Neuron (in vitro differentiated cells): ENCODE measurements around the gene CCT3.
"Not testable (repeated sequence)": the region's sequence is repeated elsewhere in the genome, so short reads cannot be mapped to it uniquely, and the experiment has no call there.

ENCODE experiments used
- H2AFZ ChIP-seq: one replicate; pipeline ENCODE4 v1.6.1; 2013; ENCODE audit warnings: low read depth, mild to moderate bottlenecking, inconsistent platforms, low read length, moderate library complexity
- H3K27me3 ChIP-seq: one replicate; pipeline ENCODE4 v1.6.1; 2013; ENCODE audit warnings: low read length; ENCODE audit not compliant: insufficient read depth
- H3K36me3 ChIP-seq: one replicate; pipeline ENCODE4 v1.6.1; 2013; ENCODE audit warnings: low read length; ENCODE audit not compliant: insufficient read depth
- H3K4me1 ChIP-seq: one replicate; pipeline ENCODE4 v1.6.1; 2013; ENCODE audit warnings: low read length; ENCODE audit not compliant: insufficient read depth
- H3K4me3 ChIP-seq: 2 replicates; pipeline ENCODE4 v1.5.1; 2013; ENCODE audit warnings: mild to moderate bottlenecking, low read length, moderate library complexity
- H3K9me3 ChIP-seq: one replicate; pipeline ENCODE4 v1.6.1; 2013; ENCODE audit warnings: low read length

Gene CCT3

GRCh38 chr1:156365754-156366153, 27.7 kb upstream of the CCT3 start:
- Histone ChIP-seq H3K9me3 (peaks cover 1% of the 10 kb centered on the region), H3K27me3 (peaks cover 49% of the 10 kb centered on the region), H2AFZ (no peak overlapping the region), H3K36me3 (no peaks in the 10 kb centered on the region), H3K4me1 (no peaks in the 10 kb centered on the region), H3K4me3 (no peak overlapping the region)

- no peak overlapping the region for H2AFZ ChIP-seq
- H3K4me3 ChIP-seq = no peak overlapping the region
- no peaks in the 10 kb centered on the region for H3K36me3 ChIP-seq
- H3K4me1 ChIP-seq = peaks cover 18% of the 10 kb centered on the region
- H3K9me3 ChIP-seq = peaks cover 1% of the 10 kb centered on the region
- peaks cover 14% of the 10 kb centered on the region for H3K27me3 ChIP-seq
Measured at GRCh38 chr1:156360534-156360933, 22.4 kb upstream of the CCT3 start.

- Histone ChIP-seq H3K36me3 (no peaks in the 10 kb centered on the region), H3K9me3 (peaks cover 1% of the 10 kb centered on the region), H3K4me1 (peaks cover 18% of the 10 kb centered on the region), H3K4me3 (no peak overlapping the region), H2AFZ (no peak overlapping the region), H3K27me3 (peaks cover 12% of the 10 kb centered on the region)
Measured at GRCh38 chr1:156359973-156360372, 21.9 kb upstream of the CCT3 start.

DNA sequence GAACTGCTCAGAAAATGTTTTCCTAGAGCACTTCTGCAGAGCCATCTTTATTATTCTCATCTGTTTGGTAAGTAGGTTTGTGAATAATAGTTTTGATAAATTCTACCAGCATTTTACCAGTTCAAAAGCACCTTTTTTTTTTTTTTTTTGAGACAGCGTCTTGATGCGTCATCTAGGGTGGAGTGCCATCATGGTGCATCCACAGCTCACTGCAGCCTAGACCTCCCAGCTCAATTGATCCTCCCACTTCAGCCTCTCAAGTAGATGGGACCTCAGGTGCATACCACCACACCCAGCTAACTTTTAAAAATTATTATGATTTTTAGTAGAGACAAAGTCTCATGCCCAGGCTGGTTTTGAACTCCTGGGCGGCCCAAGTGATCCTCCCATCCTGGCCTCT, 21.2 kb upstream of the CCT3 start:
- Histone ChIP-seq H3K36me3 (no peaks in the 10 kb centered on the region), H2AFZ (peak overlapping the region; percentile 48), H3K27me3 (peaks cover 12% of the 10 kb centered on the region), H3K4me3 (no peak overlapping the region), H3K4me1 (peaks cover 18% of the 10 kb centered on the region), H3K9me3 (peaks cover 1% of the 10 kb centered on the region)

GRCh38 chr1:156358641-156359040, 20.5 kb upstream of the CCT3 start:
- no peak overlapping the region for H3K4me3 ChIP-seq
- peaks cover 12% of the 10 kb centered on the region for H3K27me3 ChIP-seq
- H3K4me1 ChIP-seq = peaks cover 18% of the 10 kb centered on the region
- no peaks in the 10 kb centered on the region for H3K36me3 ChIP-seq
- H3K9me3 ChIP-seq = peaks cover 1% of the 10 kb centered on the region
- peak overlapping the region; percentile 48 for H2AFZ ChIP-seq

GRCh38 chr1:156357977-156358376, 19.9 kb upstream of the CCT3 start:
- no peaks in the 10 kb centered on the region for H3K36me3 ChIP-seq
- H3K4me1 ChIP-seq = peaks cover 18% of the 10 kb centered on the region
- no peak overlapping the region for H3K4me3 ChIP-seq
- H3K27me3 ChIP-seq = peaks cover 12% of the 10 kb centered on the region
- H3K9me3 ChIP-seq = peaks cover 1% of the 10 kb centered on the region
- no peak overlapping the region for H2AFZ ChIP-seq

DNA sequence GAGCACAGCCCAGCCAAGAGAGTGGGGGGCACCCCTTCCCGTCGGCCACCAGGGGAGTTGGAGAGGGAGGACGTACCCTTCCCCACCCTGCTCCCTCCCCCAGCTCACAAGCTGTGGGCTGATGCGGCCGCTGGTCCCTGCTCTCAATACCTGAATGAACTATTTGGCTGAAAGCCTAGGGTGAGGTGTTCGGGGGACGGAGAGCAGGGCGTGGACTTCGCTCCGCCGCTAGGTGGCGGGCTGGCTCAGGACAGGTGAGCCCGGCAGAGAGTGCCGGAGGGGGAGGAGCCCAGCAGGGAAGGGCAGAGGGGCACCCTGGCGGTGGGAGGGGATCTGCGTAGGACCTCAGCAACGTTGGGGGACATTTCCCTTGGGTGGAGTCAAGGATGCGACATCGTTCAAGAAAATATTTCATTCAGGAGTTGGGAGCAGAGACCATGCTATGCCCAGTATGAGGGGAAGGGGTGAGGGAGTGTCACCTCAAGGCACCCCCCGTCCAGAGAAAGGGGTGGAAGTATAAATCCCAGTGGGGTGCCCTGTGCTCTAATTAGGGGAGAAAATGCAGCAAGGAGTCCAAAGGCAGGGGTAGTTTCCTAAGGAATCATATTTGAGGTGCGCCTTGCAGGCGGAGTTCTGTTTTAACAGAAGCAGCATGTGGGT, 18.9 kb upstream of the CCT3 start:
- Histone ChIP-seq H3K9me3 (peaks cover 1% of the 10 kb centered on the region), H3K36me3 (no peaks in the 10 kb centered on the region), H3K4me3 (no peak overlapping the region), H3K27me3 (peaks cover 12% of the 10 kb centered on the region), H2AFZ (no peak overlapping the region), H3K4me1 (peaks cover 18% of the 10 kb centered on the region)

GRCh38 chr1:156356262-156356874, 18.3 kb upstream of the CCT3 start:
- peaks cover 12% of the 10 kb centered on the region for H3K27me3 ChIP-seq
- H2AFZ ChIP-seq = no peak overlapping the region
- H3K36me3 ChIP-seq = no peaks in the 10 kb centered on the region
- H3K4me1 ChIP-seq = peaks cover 18% of the 10 kb centered on the region
- H3K9me3 ChIP-seq = peaks cover 1% of the 10 kb centered on the region
- no peak overlapping the region for H3K4me3 ChIP-seq

DNA sequence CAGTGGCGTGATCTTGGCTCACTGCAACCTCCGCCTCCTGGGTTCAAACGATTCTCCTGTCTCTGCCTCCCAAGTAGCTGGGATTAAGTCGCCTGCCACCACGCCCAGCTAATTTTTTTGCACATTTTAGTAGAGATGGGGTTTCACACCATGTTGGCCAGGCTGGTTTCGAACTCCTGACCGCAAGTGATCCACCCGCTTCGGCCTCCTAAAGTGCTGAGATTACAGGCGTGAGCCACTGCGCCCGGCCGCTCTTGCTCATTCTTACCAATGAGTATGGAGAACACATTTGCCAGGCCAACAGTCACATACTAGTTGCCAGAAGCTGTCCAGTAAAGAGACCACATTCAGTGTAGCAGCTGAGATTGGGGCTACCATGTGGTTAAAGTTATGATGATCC, 14.4 kb upstream of the CCT3 start:
- not testable (repeated sequence) for H3K4me3 ChIP-seq, H2AFZ ChIP-seq, H3K4me1 ChIP-seq, H3K9me3 ChIP-seq, H3K36me3 ChIP-seq
- peaks cover 12% of the 10 kb centered on the region for H3K27me3 ChIP-seq

GRCh38 chr1:156347331-156347730, 9.2 kb upstream of the CCT3 start:
- peaks cover 11% of the 10 kb centered on the region for H3K27me3 ChIP-seq
- no peaks in the 10 kb centered on the region for H3K9me3 ChIP-seq
- no peak overlapping the region for H3K4me3 ChIP-seq
- no peaks in the 10 kb centered on the region for H3K36me3 ChIP-seq
- H3K4me1 ChIP-seq = no peaks in the 10 kb centered on the region
- no peak overlapping the region for H2AFZ ChIP-seq

DNA sequence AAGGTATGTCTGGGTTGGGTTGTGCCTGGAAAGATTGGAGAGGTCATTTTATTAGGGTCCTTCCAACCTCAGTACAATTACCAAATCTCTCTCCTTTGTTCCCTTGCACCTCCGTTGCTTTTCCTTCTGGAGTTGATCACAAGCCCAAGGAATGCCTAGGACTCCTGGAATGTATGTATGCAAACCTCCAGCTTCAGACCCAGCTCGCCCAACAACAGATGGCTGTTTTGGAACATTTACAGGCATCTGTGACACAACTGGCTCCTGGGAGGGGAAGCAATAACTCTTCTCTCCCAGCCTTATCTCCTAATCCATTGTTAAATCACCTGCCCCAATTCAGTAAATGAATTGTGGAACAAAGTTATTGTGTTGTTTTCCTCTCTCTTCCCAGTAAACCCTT, 8.5 kb upstream of the CCT3 start:
- Histone ChIP-seq H3K4me3 (no peak overlapping the region), H3K27me3 (peaks cover 11% of the 10 kb centered on the region), H3K36me3 (no peaks in the 10 kb centered on the region), H3K9me3 (no peaks in the 10 kb centered on the region), H2AFZ (no peak overlapping the region), H3K4me1 (no peaks in the 10 kb centered on the region)

DNA sequence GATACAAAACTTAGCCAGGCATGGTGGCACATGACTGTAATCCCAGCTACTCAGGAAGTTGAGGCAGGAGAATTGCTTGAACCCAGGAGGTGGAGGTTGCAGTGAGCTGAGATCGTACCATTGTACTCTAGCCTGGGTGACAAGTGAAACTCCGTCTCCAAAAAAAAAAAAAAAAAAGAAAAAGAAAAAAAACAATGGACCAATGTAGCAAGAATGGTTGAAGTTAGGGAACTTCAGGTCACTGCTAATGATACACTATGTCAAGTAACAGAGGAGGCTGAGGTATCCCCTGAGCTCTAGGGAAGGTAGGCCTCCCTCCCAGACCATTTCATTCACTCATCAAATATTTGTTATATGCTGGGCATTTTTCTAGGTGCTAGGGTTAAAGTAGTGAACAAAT, 7.9 kb upstream of the CCT3 start:
- not testable (repeated sequence) for H3K4me1 ChIP-seq, H3K4me3 ChIP-seq, H3K27me3 ChIP-seq

DNA sequence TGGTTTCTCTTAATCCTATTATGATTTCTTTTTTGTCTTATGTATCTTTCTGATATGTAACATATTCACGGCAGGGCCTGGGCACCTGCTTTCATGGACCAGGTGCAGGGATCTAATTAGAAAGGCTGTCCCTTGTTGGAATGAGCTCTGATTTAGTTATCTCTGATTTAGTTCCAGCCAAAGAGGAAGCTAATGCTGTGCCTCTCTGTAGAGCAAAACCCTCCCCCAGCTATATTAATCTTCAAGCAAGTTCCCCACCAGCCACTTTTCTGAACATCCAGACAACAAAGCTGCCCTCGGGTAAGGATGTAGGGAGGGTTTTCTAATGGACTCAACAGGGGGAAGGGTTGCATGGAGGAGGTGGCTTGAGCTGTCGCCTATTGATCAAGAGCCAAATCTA, 6.3 kb upstream of the CCT3 start:
- H2AFZ ChIP-seq = no peak overlapping the region
- H3K9me3 ChIP-seq = no peaks in the 10 kb centered on the region
- H3K27me3 ChIP-seq = peaks cover 8% of the 10 kb centered on the region
- H3K4me1 ChIP-seq = no peaks in the 10 kb centered on the region
- H3K36me3 ChIP-seq = no peaks in the 10 kb centered on the region
- H3K4me3 ChIP-seq = no peak overlapping the region

More for the DNA sequence above, 7.9 kb upstream of the CCT3 start:
- H2AFZ ChIP-seq, H3K36me3 ChIP-seq, H3K9me3 ChIP-seq: not testable (repeated sequence)
